Breast epithelium (tissue), 3 donors: ENCODE measurements around the gene TMEM236.

Experiments used
- POLR2A ChIP-seq: fragments of 450-650 bp; IDR thresholded peaks from one replicate; pipeline ENCODE4 v1.6.1; 2016; ENCODE audit warnings: antibody characterized with exemption, mild to moderate bottlenecking, moderate library complexity
- POLR2AphosphoS5 ChIP-seq, 3 donors: sonication (generic); formaldehyde crosslinking; IDR thresholded peaks; one replicate each; pipeline ENCODE4 v1.6.1; 2017; ENCODE audit warnings: antibody characterized with exemption in 3 of 3
- TF ChIP-seq, protein P1 (sequence below), 3 donors: fragments of 450-650 bp; IDR thresholded peaks; one replicate each; pipeline ENCODE4 v1.5.1; 2016 to 2017; ENCODE audit warnings: antibody characterized with exemption in 3 of 3, mild to moderate bottlenecking in 3 of 3, moderate library complexity in 3 of 3

DNA sequence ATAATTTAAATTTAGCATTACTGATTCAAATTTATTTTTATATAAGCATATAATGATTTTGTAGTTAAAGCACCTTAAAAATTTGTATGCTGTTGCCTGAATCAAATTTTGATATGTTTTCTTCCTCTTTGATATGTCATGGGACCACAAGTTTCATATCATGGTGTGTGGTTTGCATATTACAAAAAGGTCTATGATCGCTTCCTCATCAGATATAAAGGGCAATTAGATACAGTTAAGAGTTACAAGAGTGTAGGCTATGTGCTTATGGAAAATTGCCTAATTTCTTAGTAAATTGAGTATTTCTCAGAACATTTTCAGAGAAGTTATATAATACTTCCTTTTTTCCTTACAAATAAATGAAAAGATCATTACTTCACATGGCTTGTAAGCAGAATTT, 79.3 kb downstream of the TMEM236 start:
- TF ChIP-seq, protein P1, sequence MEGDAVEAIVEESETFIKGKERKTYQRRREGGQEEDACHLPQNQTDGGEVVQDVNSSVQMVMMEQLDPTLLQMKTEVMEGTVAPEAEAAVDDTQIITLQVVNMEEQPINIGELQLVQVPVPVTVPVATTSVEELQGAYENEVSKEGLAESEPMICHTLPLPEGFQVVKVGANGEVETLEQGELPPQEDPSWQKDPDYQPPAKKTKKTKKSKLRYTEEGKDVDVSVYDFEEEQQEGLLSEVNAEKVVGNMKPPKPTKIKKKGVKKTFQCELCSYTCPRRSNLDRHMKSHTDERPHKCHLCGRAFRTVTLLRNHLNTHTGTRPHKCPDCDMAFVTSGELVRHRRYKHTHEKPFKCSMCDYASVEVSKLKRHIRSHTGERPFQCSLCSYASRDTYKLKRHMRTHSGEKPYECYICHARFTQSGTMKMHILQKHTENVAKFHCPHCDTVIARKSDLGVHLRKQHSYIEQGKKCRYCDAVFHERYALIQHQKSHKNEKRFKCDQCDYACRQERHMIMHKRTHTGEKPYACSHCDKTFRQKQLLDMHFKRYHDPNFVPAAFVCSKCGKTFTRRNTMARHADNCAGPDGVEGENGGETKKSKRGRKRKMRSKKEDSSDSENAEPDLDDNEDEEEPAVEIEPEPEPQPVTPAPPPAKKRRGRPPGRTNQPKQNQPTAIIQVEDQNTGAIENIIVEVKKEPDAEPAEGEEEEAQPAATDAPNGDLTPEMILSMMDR (IDR thresholded peaks at IDR 0.05) = no peak
- no peak for TF ChIP-seq POLR2AphosphoS5 (IDR thresholded peaks at IDR 0.05)
- TF ChIP-seq POLR2A = no peak
